Measurements from ENCODE around the gene EP400. TPM values are rescaled to one million over a fixed set of nuclear protein-coding genes. Genes with fewer than 3 reads are reported as not detected.

Gene EP400
- total and polyA plus RNA-seq, 2 of the 8 experiments (the other 6 are each of a cell fraction or from before 2014, with no cell fraction given): 13.1 to 69.7 TPM

GRCh38 chr12:131910302-131911027 is 39.3 kb upstream of the EP400 start:
- Histone ChIP-seq H4K20me1 (replicated peaks in 1 of 2; ENCODE audit: control insufficient read depth in 1 of 2, insufficient read depth in 2 of 2, low read length in 2 of 2) (peaks cover 5 to 10% of the 10 kb centered on the region in 2 experiments), H3K23ac (ENCODE audit: insufficient read length) (no peak overlapping the region), H2BK5ac (ENCODE audit: low read depth, low read length) (no peak overlapping the region; the same call in 1 of the 2 replicates), H3K56ac (replicated peaks; ENCODE audit: insufficient read length, low read depth, low read length) (no peak overlapping the region), H2BK120ac (replicated peaks; ENCODE audit: low read depth, low read length) (no peak overlapping the region), H3K4me2 (ENCODE audit: insufficient read depth in 1 of 2, low read depth in 2 of 2, low read length in 2 of 2) (no peak overlapping the region), H3K4ac (replicated peaks; ENCODE audit: insufficient read length, low read depth, low read length) (no peak overlapping the region), H3K18ac (ENCODE audit: extremely low read depth, low read length) (no peak overlapping the region), H3K4me1 (replicated peaks in 1 of 4; ENCODE audit: control insufficient read depth in 3 of 4, insufficient read depth in 4 of 4, low read length in 3 of 4) (no peaks in the 10 kb centered on the region), H3K27me3 (replicated peaks in 1 of 4; ENCODE audit: control insufficient read depth in 3 of 4, extremely low read depth in 1 of 4, insufficient read depth in 3 of 4, low read length in 3 of 4) (no peaks in the 10 kb centered on the region), H2AFZ (ENCODE audit: low read length) (no peak overlapping the region), H4K8ac (ENCODE audit: extremely low read depth, insufficient read depth, low read length) (no peak overlapping the region; the same call in 1 of the 2 replicates), H2BK20ac (ENCODE audit: low read length) (no peak overlapping the region), H3K27ac (ENCODE audit: low read depth, low read length) (no peak overlapping the region), H3K9ac (replicated peaks in 1 of 4; ENCODE audit: extremely low read depth in 1 of 4, low read depth in 3 of 4, low read length in 3 of 4) (no peak overlapping the region), H2AK5ac (ENCODE audit: low read depth, low read length) (no peak overlapping the region), H3K36me3 (ENCODE audit: control insufficient read depth in 2 of 4, insufficient read depth in 4 of 4, low read length in 3 of 4) (peaks cover 8 to 63% (median 30%) of the 10 kb centered on the region in 4 experiments), H3K9me3 (ENCODE audit: insufficient read depth in 2 of 2, low read depth in 1 of 2, low read length in 1 of 2) (no peaks in the 10 kb centered on the region), H3K4me3 (ENCODE audit: extremely low read depth in 1 of 4, insufficient read depth in 2 of 4, low read depth in 3 of 4, low read length in 4 of 4) (no peak overlapping the region), H4K91ac (replicated peaks; ENCODE audit: insufficient read length, low read length) (no peak overlapping the region), H2BK12ac (ENCODE audit: low read depth, low read length) (no peak overlapping the region), H4K5ac (ENCODE audit: insufficient read length, low read depth, low read length) (no peak overlapping the region), H2BK15ac (ENCODE audit: low read length) (no peak overlapping the region), H3K14ac (ENCODE audit: insufficient read length) (no peak overlapping the region), H3K23me2 (ENCODE audit: low read depth, low read length) (no peaks in the 10 kb centered on the region), H3K79me2 (ENCODE audit: control insufficient read depth in 1 of 2, insufficient read depth in 2 of 2, low read length in 2 of 2) (peaks cover 0 to 3% of the 10 kb centered on the region in 2 experiments; a peak in 1 of 4 replicates), H3K79me1 (ENCODE audit: low read depth, low read length) (peaks cover 2% of the 10 kb centered on the region; the same call in 1 of the 2 replicates)
- DNase-seq (ENCODE audit: low read depth in 1 of 2, low spot score in 2 of 2) (no peak), FAIRE-seq (no peak)
- WGBS, 2 experiments (ENCODE audit: extremely low coverage in 1 of 2, insufficient coverage in 1 of 2, insufficient read length in 1 of 2, insufficient replicate concordance in 2 of 2, low coverage in 1 of 2, low lambda C conversion rate in 2 of 2, missing lambda C conversion rate in 1 of 2): 93% methylated on average over 22 of the region's 23 CpGs; no CpG with 5 or more reads in 1 of the 2 experiments
- CTCF ChIA-PET (ENCODE audit: partially characterized antibody): interaction anchor here (0.7 to 1.0 kb wide), 2 partner anchors 9 to 24 kb away, joined by 4 read pairs; no protein-coding TSS in a partner anchor
- TF ChIP-seq RFX5 (IDR thresholded peaks at IDR 0.05; ENCODE audit: borderline replicate concordance, low read depth, low read length): no peak
- POLR2A ChIA-PET (ENCODE audit: partially characterized antibody): interaction anchor here (0.8 to 6.5 kb wide), 4 partner anchors 9 to 30 kb away, joined by 3 to 27 read pairs (median 3); no protein-coding TSS in a partner anchor

All from H1 (cell line).